Peyer's patch (tissue), 4 donors: Measurements from ENCODE around the gene DMBT1. TPM values are rescaled to one million over a fixed set of nuclear protein-coding genes. Genes with fewer than 3 reads are reported as not detected.

ENCODE experiments used
- DNase-seq, 3 donors: peaks; one replicate each; pipeline ENCODE4 v3.0.0-alpha.2; 2017 to 2019
- H3K27ac ChIP-seq, 4 donors: fragments of 200-600 bp; sonication (generic); one replicate each; pipeline ENCODE4 v1.5.1; 2016 to 2019
- H3K27me3 ChIP-seq, 2 donors: fragments of 200-600 bp; sonication (generic); one replicate each; pipeline ENCODE4 v1.5.1; 2019
- H3K36me3 ChIP-seq, 3 donors: fragments of 200-600 bp; sonication (generic); one replicate each; pipeline ENCODE4 v1.5.1; 2016 to 2019
- H3K4me1 ChIP-seq, 4 donors: fragments of 200-600 bp; sonication (generic); one replicate each; pipeline ENCODE4 v1.5.1; 2016 to 2019
- H3K4me3 ChIP-seq, 4 donors: fragments of 200-600 bp; sonication (generic); 1 replicate in 3 of 4; 2 replicates in 1 of 4; pipeline ENCODE4 v1.5.1; 2016 to 2019; ENCODE audit warnings: mild to moderate bottlenecking in 1 of 4
- H3K9me3 ChIP-seq, 4 donors: fragments of 200-600 bp; sonication (generic); one replicate each; pipeline ENCODE4 v1.5.1; 2016 to 2019; ENCODE audit warnings: mild to moderate bottlenecking in 1 of 4
- CTCF ChIP-seq, 6 experiments: fragments of 450-650 bp in 4 of 6; fragments of 200-600 bp in 2 of 6; sonication (generic) in 1 of 6; IDR thresholded peaks; one replicate each; pipeline ENCODE4 v1.5.1; 2017 to 2019; ENCODE audit warnings: antibody characterized with exemption in 6 of 6, mild to moderate bottlenecking in 3 of 6, moderate library complexity in 1 of 6
- POLR2A ChIP-seq, 2 donors: fragments of 450-650 bp; IDR thresholded peaks; one replicate each; pipeline ENCODE4 v1.5.1; 2017; ENCODE audit warnings: antibody characterized with exemption in 2 of 2, mild to moderate bottlenecking in 2 of 2, moderate library complexity in 2 of 2
- total RNA-seq, 4 donors: library from RNA; depleted of rRNA; stranded (reverse); fragments of >200 nt; gene quantifications; one replicate each; pipeline ENCODE4 v1.1.0, GENCODE V29; 2016

DMBT1 gene
- total RNA-seq, 4 donors from 2014 or later, result 124 to 653 (median 224) TPM

GRCh38 chr10:122658356-122659049, 97.9 kb downstream of the DMBT1 start:
- Histone ChIP-seq H3K36me3 (no peaks in the 10 kb centered on the region), H3K27me3 (no peaks in the 10 kb centered on the region), H3K9me3 (no peaks in the 10 kb centered on the region), H3K4me3 (no peak overlapping the region), H3K4me1 (no peaks in the 10 kb centered on the region), H3K27ac (no peak overlapping the region)
- peak in 2 of 3 donors; percentile 15 to 23 for DNase-seq
- TF ChIP-seq POLR2A (IDR thresholded peaks at IDR 0.05) (no peak), CTCF (IDR thresholded peaks at IDR 0.05) (no peak)

GRCh38 chr10:122659126-122659525, 98.6 kb downstream of the DMBT1 start:
- TF ChIP-seq POLR2A (IDR thresholded peaks at IDR 0.05), result no peak
- TF ChIP-seq CTCF (IDR thresholded peaks at IDR 0.05), result no peak
- no peaks in the 10 kb centered on the region for H3K4me1 ChIP-seq

GRCh38 chr10:122659651-122660050, 99.1 kb downstream of the DMBT1 start:
- Histone ChIP-seq H3K4me3 (no peak overlapping the region), H3K27me3 (no peaks in the 10 kb centered on the region), H3K27ac (no peak overlapping the region), H3K36me3 (no peaks in the 10 kb centered on the region), H3K4me1 (no peaks in the 10 kb centered on the region), H3K9me3 (no peaks in the 10 kb centered on the region)
- peak in 2 of 3 donors; percentile 5 to 31 for DNase-seq
- TF ChIP-seq CTCF (IDR thresholded peaks at IDR 0.05) (no peak), POLR2A (IDR thresholded peaks at IDR 0.05) (no peak)

More at GRCh38 chr10:122659126-122659525, 98.6 kb downstream of the DMBT1 start:
- DNase-seq, result peak in 2 of 3 donors; percentile 1 to 17
- Histone ChIP-seq H3K4me3 (no peak overlapping the region), H3K9me3 (no peaks in the 10 kb centered on the region), H3K27me3 (no peaks in the 10 kb centered on the region), H3K36me3 (no peaks in the 10 kb centered on the region), H3K27ac (no peak overlapping the region)

GRCh38 chr10:122660696-122661095, 100.1 kb downstream of the DMBT1 start:
- no peaks in the 10 kb centered on the region for H3K9me3 ChIP-seq
- no peak overlapping the region for H3K4me3 ChIP-seq
- H3K36me3 ChIP-seq, result no peaks in the 10 kb centered on the region
- H3K4me1 ChIP-seq, result no peaks in the 10 kb centered on the region
- no peaks in the 10 kb centered on the region for H3K27me3 ChIP-seq
- peak in 2 of 3 donors; percentile 19 to 21 for DNase-seq
- no peak for TF ChIP-seq CTCF (IDR thresholded peaks at IDR 0.05)
- no peak for TF ChIP-seq POLR2A (IDR thresholded peaks at IDR 0.05)
- no peak overlapping the region for H3K27ac ChIP-seq

GRCh38 chr10:122662231-122662630, 101.7 kb downstream of the DMBT1 start:
- peak in 1 of 3 donors; percentile 8 for DNase-seq
- Histone ChIP-seq H3K27ac (no peak overlapping the region), H3K4me1 (no peaks in the 10 kb centered on the region), H3K36me3 (no peaks in the 10 kb centered on the region), H3K27me3 (no peaks in the 10 kb centered on the region), H3K4me3 (no peak overlapping the region), H3K9me3 (no peaks in the 10 kb centered on the region)
- TF ChIP-seq POLR2A (IDR thresholded peaks at IDR 0.05), result no peak
- no peak for TF ChIP-seq CTCF (IDR thresholded peaks at IDR 0.05)
